ENCODE data around the gene TRABD.
A peak's percentile ranks its signal among the peaks of the same experiment; 100 is the strongest.
"Not testable (repeated sequence)": the region's sequence is repeated elsewhere in the genome, so short reads cannot be mapped to it uniquely, and the experiment has no call there.

The TRABD gene

DNA sequence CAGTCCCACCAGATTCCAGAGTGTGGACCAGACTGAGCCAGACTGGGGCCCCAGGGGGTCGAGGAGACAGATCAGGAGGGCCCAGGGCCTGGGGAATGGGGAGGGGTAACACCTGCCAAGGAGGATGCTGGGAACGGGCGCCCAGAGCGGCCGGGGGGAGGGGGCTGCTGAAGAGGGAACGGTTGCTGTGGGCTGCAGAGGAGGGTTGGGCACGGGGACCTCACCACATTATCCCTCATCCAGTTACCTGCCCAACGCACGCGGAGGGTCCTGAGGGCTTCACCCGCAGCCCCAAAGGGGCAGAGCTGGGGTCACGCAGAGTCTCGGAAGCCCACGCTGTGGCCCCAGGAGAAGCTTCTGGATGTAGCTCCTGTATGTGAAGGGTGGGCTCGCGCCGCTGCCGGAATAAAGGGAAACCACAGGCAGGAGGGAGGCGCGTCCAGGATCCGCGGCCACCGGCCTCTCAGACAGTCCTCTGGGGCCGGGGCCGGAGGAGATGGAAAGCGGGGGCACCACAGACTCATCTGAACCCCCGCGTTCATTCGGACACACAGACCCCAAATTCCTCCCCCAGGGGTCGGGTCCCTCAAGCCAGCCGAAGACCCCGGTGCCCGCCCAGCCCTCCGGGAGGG, 14.2 kb downstream of the TRABD start:
- peak overlapping the region; percentile 51 for H3K4me3 ChIP-seq (ENCODE audit: control insufficient read depth, low read depth, low read length)
- TF ChIP-seq, protein P1, sequence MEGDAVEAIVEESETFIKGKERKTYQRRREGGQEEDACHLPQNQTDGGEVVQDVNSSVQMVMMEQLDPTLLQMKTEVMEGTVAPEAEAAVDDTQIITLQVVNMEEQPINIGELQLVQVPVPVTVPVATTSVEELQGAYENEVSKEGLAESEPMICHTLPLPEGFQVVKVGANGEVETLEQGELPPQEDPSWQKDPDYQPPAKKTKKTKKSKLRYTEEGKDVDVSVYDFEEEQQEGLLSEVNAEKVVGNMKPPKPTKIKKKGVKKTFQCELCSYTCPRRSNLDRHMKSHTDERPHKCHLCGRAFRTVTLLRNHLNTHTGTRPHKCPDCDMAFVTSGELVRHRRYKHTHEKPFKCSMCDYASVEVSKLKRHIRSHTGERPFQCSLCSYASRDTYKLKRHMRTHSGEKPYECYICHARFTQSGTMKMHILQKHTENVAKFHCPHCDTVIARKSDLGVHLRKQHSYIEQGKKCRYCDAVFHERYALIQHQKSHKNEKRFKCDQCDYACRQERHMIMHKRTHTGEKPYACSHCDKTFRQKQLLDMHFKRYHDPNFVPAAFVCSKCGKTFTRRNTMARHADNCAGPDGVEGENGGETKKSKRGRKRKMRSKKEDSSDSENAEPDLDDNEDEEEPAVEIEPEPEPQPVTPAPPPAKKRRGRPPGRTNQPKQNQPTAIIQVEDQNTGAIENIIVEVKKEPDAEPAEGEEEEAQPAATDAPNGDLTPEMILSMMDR (conservative IDR thresholded peaks at IDR 0.05; ENCODE audit: control insufficient read depth, insufficient read depth, low read depth, low read length), result no peak
- DNase-seq (ENCODE audit: low read depth), result no peak

DNA sequence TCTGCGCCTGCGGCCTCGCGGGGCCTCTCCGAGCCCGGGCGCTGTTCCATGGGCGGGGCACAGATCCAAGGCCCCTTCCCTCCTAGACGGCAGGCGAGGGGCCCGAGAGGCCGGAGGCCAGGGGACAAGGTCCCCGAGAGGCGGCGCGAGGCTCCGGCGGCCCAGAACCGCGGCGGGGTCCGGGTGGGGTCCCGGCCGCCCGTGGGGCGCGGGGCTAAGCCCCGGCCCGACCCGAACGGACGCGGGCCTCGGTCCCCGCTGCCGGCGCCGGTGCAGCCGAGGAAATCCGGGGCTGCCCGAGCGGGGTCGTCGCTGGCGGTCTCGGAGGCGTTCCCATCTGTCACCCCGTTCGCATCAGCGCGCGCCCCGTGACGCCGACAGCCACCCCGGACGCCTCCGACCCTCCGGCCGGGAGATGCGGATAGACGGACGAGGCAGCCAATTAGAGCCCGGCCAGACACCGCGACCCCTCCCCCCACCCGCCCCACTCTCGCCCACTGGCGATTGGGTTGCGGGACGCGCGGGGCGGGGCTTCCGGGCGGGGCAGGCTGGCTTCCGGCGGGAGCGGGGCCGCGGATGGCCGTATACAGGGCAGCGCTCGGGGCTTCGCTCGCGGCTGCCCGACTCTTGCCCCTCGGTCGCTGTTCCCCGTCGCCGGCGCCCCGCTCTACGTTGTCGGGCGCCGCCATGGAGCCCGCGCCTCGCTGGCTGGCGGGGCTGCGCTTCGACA, 14.9 kb downstream of the TRABD start, which contains the start of gene SELENOO:
TSS of gene SELENOO (plus strand) at position 551 of the 730 bp plus-strand sequence. CDS start at position 577, 26 bp downstream.
- TF ChIP-seq, protein P1 (conservative IDR thresholded peaks at IDR 0.05; ENCODE audit: control insufficient read depth, insufficient read depth, low read depth, low read length), result no peak
- peak within 1 kb of the TSS; percentile 58 for H3K4me3 ChIP-seq (ENCODE audit: control insufficient read depth, low read depth, low read length)

DNA sequence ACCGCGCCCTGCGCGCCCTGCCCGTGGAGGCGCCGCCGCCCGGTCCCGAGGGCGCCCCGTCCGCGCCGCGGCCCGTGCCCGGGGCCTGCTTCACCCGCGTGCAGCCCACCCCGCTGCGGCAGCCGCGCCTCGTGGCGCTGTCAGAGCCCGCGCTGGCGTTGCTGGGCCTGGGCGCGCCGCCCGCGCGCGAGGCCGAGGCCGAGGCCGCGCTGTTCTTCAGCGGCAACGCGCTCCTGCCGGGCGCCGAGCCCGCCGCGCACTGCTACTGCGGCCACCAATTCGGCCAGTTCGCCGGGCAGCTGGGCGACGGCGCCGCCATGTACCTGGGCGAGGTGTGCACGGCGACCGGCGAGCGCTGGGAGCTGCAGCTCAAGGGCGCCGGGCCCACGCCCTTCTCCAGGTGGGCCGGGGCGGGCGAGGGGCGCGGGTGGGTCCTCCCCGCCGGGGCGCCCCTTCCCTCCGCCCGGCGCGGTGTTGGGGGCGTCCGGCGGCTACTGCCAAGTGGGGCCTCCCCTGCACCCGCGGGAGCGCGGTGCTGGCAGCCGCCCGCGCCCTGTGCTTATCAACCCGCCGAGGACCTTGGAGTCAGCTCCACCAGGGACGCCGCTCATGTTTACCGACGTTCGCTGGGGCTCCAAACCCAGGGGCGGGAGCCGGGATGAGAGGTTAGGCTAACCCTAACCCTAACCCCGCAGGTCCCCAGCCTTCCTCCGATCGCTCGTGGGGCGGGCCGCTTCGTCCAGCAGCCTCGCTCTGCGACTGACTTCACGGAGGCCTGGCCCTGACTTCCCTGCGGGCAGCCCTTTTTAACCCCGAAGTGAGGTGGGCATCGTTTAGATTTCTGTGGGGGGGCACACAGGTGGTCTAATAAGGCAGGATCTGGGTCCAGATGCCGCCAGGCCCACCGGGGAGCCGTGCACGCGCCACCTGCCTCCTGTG, 15.7 kb downstream of the TRABD start:
- H3K4me3 ChIP-seq (ENCODE audit: control insufficient read depth, low read depth, low read length), result peak overlapping the region; percentile 58
- DNase-seq (ENCODE audit: low read depth), result no peak
- TF ChIP-seq, protein P1 (conservative IDR thresholded peaks at IDR 0.05; ENCODE audit: control insufficient read depth, insufficient read depth, low read depth, low read length), result no peak

More for the DNA sequence above, 14.9 kb downstream of the TRABD start, which contains the start of gene SELENOO:
- DNase-seq (ENCODE audit: low read depth), result peak; percentile 71

DNA sequence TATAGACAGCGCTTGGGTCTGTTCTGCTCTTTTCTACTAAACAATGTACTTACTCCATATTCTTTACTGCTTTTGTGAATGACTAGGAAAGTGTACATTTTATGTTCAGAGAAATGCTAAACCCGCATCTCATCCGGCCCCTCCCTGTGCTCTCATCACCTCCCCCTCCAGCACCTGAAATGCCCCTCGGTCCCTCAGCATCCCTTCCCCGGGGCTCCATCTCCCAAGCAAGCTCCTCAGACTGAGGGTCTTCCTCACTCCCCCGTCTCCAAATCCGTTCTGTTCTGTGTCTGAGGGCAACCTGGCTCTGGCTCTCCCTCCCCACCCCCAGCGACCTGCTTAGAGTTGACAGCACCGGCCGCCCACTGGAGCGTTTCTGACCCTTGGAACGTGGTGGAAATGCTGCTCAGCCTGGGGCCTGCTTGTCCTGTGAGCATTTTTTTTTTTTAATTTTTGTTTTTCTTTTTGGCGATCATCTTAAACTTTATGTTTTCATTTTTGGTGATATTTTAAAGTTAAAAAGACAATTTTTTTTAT, 16.5 kb downstream of the TRABD start:
- TF ChIP-seq, protein P1 (conservative IDR thresholded peaks at IDR 0.05; ENCODE audit: control insufficient read depth, insufficient read depth, low read depth, low read length), result no peak
- DNase-seq (ENCODE audit: low read depth), result no peak
- H3K4me3 ChIP-seq (ENCODE audit: control insufficient read depth, low read depth, low read length), result peak overlapping the region; percentile 58

DNA sequence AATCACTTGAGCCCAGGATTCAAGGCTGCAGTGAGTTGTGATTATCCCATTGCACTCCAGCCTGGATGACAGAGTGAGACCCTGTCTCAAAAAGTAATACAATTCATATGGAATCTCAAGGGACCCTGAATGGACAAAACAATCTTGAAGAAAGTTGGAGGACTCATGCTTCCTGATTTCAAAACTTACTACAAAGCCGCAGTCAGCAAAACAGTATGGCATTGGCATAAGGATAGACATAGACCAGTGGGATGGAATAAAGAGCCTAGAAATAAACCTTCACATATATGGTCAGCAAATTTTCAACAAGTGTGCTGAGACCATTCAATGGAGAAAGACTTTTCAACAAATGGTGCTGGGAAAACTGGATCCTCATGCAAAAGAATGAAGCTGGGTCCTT, 17.6 kb downstream of the TRABD start:
- TF ChIP-seq, protein P1 (conservative IDR thresholded peaks at IDR 0.05; ENCODE audit: control insufficient read depth, insufficient read depth, low read depth, low read length), result no peak
- no peak overlapping the region for H3K4me3 ChIP-seq (ENCODE audit: control insufficient read depth, low read depth, low read length)

DNA sequence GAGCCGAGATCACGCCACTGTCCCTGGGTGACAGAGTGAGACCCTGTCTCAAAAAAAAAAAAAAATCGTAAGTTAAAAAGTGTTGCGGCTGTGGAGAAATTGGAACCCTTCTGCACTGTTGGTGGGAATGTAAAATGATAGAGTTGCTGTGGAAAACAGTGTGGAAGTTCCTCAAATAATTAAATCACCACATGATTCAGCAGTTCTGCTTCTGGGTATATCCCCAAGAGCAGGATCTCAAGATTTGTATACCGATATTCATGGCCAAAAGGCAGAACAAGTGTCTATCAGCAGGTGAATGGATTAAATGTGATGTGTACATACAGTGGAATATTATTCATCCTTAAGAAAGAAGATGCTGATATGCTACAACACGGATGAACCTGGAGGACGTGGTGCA, 18.9 kb downstream of the TRABD start:
- DNase-seq (ENCODE audit: low read depth), result no peak
- H3K4me3 ChIP-seq (ENCODE audit: control insufficient read depth, low read depth, low read length), result no peak overlapping the region

More for the DNA sequence above, 17.6 kb downstream of the TRABD start:
- DNase-seq (ENCODE audit: low read depth), result no peak

DNA sequence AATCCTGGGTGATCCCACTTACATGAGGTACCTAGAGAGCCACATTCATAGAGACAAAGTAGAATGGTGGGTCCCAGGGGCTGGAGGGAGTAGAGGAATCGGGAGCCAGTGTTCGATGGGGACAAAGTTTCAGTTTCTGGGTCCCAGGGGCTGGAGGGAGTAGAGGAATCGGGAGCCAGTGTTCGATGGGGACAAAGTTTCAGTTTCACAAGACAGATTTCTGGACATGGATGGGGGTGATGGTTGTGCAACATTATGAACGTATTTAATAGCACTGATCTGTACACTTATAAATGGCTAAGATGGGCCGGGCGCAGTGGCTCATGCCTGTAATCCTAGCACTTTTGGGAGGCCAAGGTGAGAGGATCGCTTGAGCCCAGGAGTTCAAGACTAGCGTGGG, 19.3 kb downstream of the TRABD start:
- H3K4me3 ChIP-seq (ENCODE audit: control insufficient read depth, low read depth, low read length); DNase-seq (ENCODE audit: low read depth): not testable (repeated sequence)

More for the DNA sequence above, 18.9 kb downstream of the TRABD start:
- TF ChIP-seq, protein P1 (conservative IDR thresholded peaks at IDR 0.05; ENCODE audit: control insufficient read depth, insufficient read depth, low read depth, low read length), result no peak

Data from fibroblast of mammary gland (primary cell).